HepG2 (cell line): ENCODE data around the gene NEUROD1. TPM values are rescaled to one million over a fixed set of nuclear protein-coding genes. Genes with fewer than 3 reads are reported as not detected.

Experiments
- ATAC-seq: fragments of 200-7000 bp; cut with Tn5 transposase; 3 replicates; pipeline ENCODE4 v1.9.1; 2020; ENCODE audit warnings: mild to moderate bottlenecking, moderate library complexity
- BruUV-seq: library from RNA; stranded (reverse); fragments of 400-500 nt; replicated peaks from 2 replicates; lab custom pipeline; 2021; lab: Mats Ljungman, UMichigan
- CTCF ChIA-PET: fragments of 300-600 bp; formaldehyde crosslinking; extraction: SDS; loops from one replicate; lab custom pipeline; 2021; ENCODE audit warnings: low total read pairs, inconsistent platforms, low intra/inter-chr PET ratio; lab: Yijun Ruan, JAX
- POLR2A ChIA-PET: fragments of 350-600 bp; sonication (Branson Sonifier 250); formaldehyde crosslinking; loops from one replicate; lab custom pipeline; 2020; ENCODE audit warnings: antibody characterized with exemption, inconsistent platforms; lab: Yijun Ruan, JAX
- DNase-seq: peaks from one replicate; pipeline ENCODE4 v3.0.0-alpha.2; 2015; ENCODE audit warnings: low spot score
- FAIRE-seq: peaks from 3 replicates; lab custom pipeline; 2011; peaks lifted over from hg19 to GRCh38; lab: Jason Lieb, UNC
- H2AFZ ChIP-seq: one replicate; pipeline ENCODE4 v1.6.1; 2011; ENCODE audit warnings: low read length, inconsistent platforms
- H3K27ac ChIP-seq: fragments of 300-600 bp; 3 replicates; pipeline ENCODE4 v1.8.0; 2011; ENCODE audit warnings: mixed run types, mild to moderate bottlenecking, mixed read lengths, low read length, inconsistent platforms; ENCODE audit not compliant: insufficient read depth; ENCODE audit errors: extremely low read length
- H3K27me3 ChIP-seq, 2 experiments: fragments of 200-600 bp in 1 of 2; 2 replicates in 1 of 2; 3 replicates in 1 of 2; pipeline versions ENCODE4 v1.6.0 to v1.8.0; 2011; ENCODE audit warnings: low read length in 2 of 2, mild to moderate bottlenecking in 2 of 2, moderate library complexity in 2 of 2, inconsistent platforms in 1 of 2; ENCODE audit not compliant: insufficient read depth in 2 of 2, control insufficient read depth in 1 of 2
- H3K36me3 ChIP-seq, 2 experiments: fragments of 200-600 bp in 1 of 2; replicated peaks in 1 of 2; 2 replicates in 1 of 2; 3 replicates in 1 of 2; pipeline versions ENCODE4 v1.5.1 to v1.8.0; 2011; ENCODE audit warnings: low read length in 2 of 2, inconsistent platforms in 1 of 2; ENCODE audit not compliant: insufficient read depth in 2 of 2, control insufficient read depth in 1 of 2
- H3K4me1 ChIP-seq: 2 replicates; pipeline ENCODE4 v1.5.1; 2012; ENCODE audit warnings: low read length, inconsistent platforms; ENCODE audit not compliant: insufficient read depth
- H3K4me2 ChIP-seq: 2 replicates; pipeline ENCODE4 v1.6.0; 2011; ENCODE audit warnings: low read depth, low read length, inconsistent platforms
- H3K4me3 ChIP-seq, 3 experiments: fragments of 200-600 bp in 1 of 3; sonication (generic), shearing (Covaris generic) in 1 of 3; replicated peaks in 1 of 3; 2 replicates each; pipeline ENCODE4 v1.5.1; 2011 to 2016; ENCODE audit warnings: low read length in 3 of 3, inconsistent platforms in 2 of 3, low read depth in 2 of 3, mild to moderate bottlenecking in 2 of 3, control low read depth in 1 of 3, mixed read lengths in 1 of 3; ENCODE audit not compliant: insufficient read depth in 1 of 3
- H3K79me2 ChIP-seq: one replicate; pipeline ENCODE4 v1.6.1; 2011; ENCODE audit warnings: low read length, inconsistent platforms; ENCODE audit not compliant: insufficient read depth
- H3K9ac ChIP-seq: 2 replicates; pipeline ENCODE4 v1.6.0; 2011; ENCODE audit warnings: mild to moderate bottlenecking, low read depth, low read length, inconsistent platforms; ENCODE audit not compliant: insufficient read depth
- H3K9me3 ChIP-seq: 2 replicates; pipeline ENCODE4 v1.5.1; 2012; ENCODE audit warnings: mild to moderate bottlenecking, low read length
- H4K20me1 ChIP-seq: 2 replicates; pipeline ENCODE4 v1.6.0; 2011; ENCODE audit warnings: inconsistent platforms, mild to moderate bottlenecking, low read length, moderate library complexity; ENCODE audit not compliant: insufficient read depth
- JUN ChIP-seq: sonication (generic); formaldehyde crosslinking; IDR thresholded peaks from 2 replicates; pipeline ENCODE4 v1.4.0; 2020; ENCODE audit warnings: mild to moderate bottlenecking, missing genetic modification reagents
- KDM4B ChIP-seq: sonication (generic); formaldehyde crosslinking; IDR thresholded peaks from 2 replicates; pipeline ENCODE4 v1.4.0; 2020; ENCODE audit warnings: missing genetic modification reagents
- NFRKB ChIP-seq: fragments of 450-650 bp; IDR thresholded peaks from 2 replicates; pipeline ENCODE4 v1.6.1; 2017
- U2AF2 ChIP-seq: fragments of 200-400 bp; formaldehyde crosslinking; IDR thresholded peaks from 2 replicates; pipeline ENCODE4 v1.6.1; 2017; ENCODE audit warnings: low read depth, mild to moderate bottlenecking, low read length
- ZNF616 ChIP-seq: sonication (generic); formaldehyde crosslinking; IDR thresholded peaks from 2 replicates; pipeline ENCODE4 v1.5.0; 2020; ENCODE audit warnings: low read depth, mild to moderate bottlenecking, missing genetic modification reagents
- WGBS: methylation state at CpG from one replicate; pipeline ENCODE4 v1.1.6; 2017; ENCODE audit warnings: low lambda C conversion rate; 5-methylcytosine and 5-hydroxymethylcytosine counted together
- in situ Hi-C: cut with HindIII; loops from 2 replicates; pipeline ENCODE4 v1.10.0; 2017; ENCODE audit warnings: low pct_unique_long_range_greater_than_20kb; ENCODE audit not compliant: extremely low pct_ligation_motif_present
- intact Hi-C: fragments of 100-400 bp; cut with micrococcal nuclease; formaldehyde crosslinking; loops from one replicate; pipeline ENCODE4 v1.10.0; 2022; ENCODE audit not compliant: unreplicated experiment
- polyA plus RNA-seq, 8 experiments: library from polyadenylated mRNA; depleted of rRNA in 3 of 8; stranded (reverse) in 7 of 8; unstranded in 1 of 8; fragments of >200 nt; fragmentation: Illumina TruSeq in 4 of 8; extraction: Trizol in 4 of 8; gene quantifications; 2 replicates each; pipeline versions ENCODE4 v1.2.1 to v1.2.3, GENCODE V29; 2011 to 2016; ENCODE audit warnings: low read depth in 4 of 8, missing spikeins in 1 of 8, mixed read lengths in 1 of 8; ENCODE audit not compliant: insufficient read depth in 1 of 8
- total RNA-seq, 5 experiments: library from RNA; depleted of rRNA; stranded (reverse); fragments of >200 nt; fragmentation: Illumina TruSeq; extraction: Trizol; gene quantifications; 2 replicates each; pipeline ENCODE4 v1.2.3, GENCODE V29; 2016; ENCODE audit warnings: low read depth in 1 of 5

The NEUROD1 gene
- total and polyA plus RNA-seq, 2 of the 13 experiments (the other 11 are each of a cell fraction or from before 2014, with no cell fraction given) = not detected

DNA sequence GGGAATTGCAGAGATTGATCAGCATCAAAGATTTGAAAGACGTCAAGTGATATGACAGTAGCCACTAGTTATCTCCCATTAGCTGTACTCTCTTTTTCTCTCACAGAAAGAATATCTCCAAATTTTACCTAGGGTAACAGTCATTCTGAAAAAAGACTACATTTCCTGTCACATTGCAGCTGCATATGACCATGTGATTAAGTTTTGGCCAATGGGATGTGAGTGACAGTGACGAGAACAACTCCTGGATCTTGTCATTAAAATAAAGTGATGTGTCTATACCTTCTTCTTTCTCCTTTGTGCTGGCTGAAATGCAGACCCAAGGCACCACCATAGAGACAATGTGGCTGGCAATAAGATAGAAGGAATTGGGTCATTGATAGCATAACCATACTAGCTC, 10.5 kb upstream of the NEUROD1 start:
- no peaks in the 10 kb centered on the region for H3K4me1 ChIP-seq
- no peak overlapping the region for H3K4me2 ChIP-seq
- no peaks in the 10 kb centered on the region for H4K20me1 ChIP-seq
- no peaks in the 10 kb centered on the region for H3K36me3 ChIP-seq
- H3K27me3 ChIP-seq = no peaks in the 10 kb centered on the region
- H3K79me2 ChIP-seq = no peaks in the 10 kb centered on the region
- no peak overlapping the region for H3K27ac ChIP-seq
- ATAC-seq (no peak), FAIRE-seq (no peak), DNase-seq (no peak)
- no TSS peak for BruUV-seq
- no peak overlapping the region for H3K4me3 ChIP-seq
- H3K9ac ChIP-seq = no peak overlapping the region
- no peak overlapping the region for H2AFZ ChIP-seq
- TF ChIP-seq ZNF616 (CRISPR knock-in tag) = no peak
- ChIA-PET POLR2A (no interaction called here), CTCF (no interaction called here)
- intact Hi-C loops = no loop called here
- in situ Hi-C loops = no loop called here
- no peaks in the 10 kb centered on the region for H3K9me3 ChIP-seq
- 3% methylated on average over 2 of the region's 2 CpGs for WGBS

- no peak for DNase-seq
- H3K9me3 ChIP-seq = no peaks in the 10 kb centered on the region
- H3K79me2 ChIP-seq = no peaks in the 10 kb centered on the region
- ChIA-PET POLR2A (no interaction called here), CTCF (no interaction called here)
- no peaks in the 10 kb centered on the region for H4K20me1 ChIP-seq
- no peak overlapping the region for H3K4me2 ChIP-seq
- no peak overlapping the region for H2AFZ ChIP-seq
- H3K9ac ChIP-seq = no peak overlapping the region
- FAIRE-seq = no peak
- intact Hi-C loops (no loop called here), in situ Hi-C loops (no loop called here)
- H3K27me3 ChIP-seq = peaks cover 9 to 39% of the 10 kb centered on the region in 2 experiments
- no peaks in the 10 kb centered on the region for H3K36me3 ChIP-seq
- TF ChIP-seq KDM4B (CRISPR knock-in tag) (no peak), JUN (CRISPR knock-in tag) (no peak), NFRKB (no peak), U2AF2 (no peak)
- 20% methylated on average over 6 of the region's 6 CpGs for WGBS
- H3K27ac ChIP-seq = no peak overlapping the region
- no TSS peak for BruUV-seq
- no peak overlapping the region for H3K4me3 ChIP-seq
- no peaks in the 10 kb centered on the region for H3K4me1 ChIP-seq
- no peak for ATAC-seq
Observed at GRCh38 chr2:181686576-181687185, 6.4 kb upstream of the NEUROD1 start.
